Transverse colon (tissue), 4 donors: ENCODE measurements around the gene NRIP3. TPM values are rescaled to one million over a fixed set of nuclear protein-coding genes. Genes with fewer than 3 reads are reported as not detected.

ENCODE experiments used
- DNase-seq: peaks from one replicate; pipeline ENCODE4 v3.0.0-alpha.2; 2019
- H3K27ac ChIP-seq, 4 donors: fragments of 200-600 bp; sonication (generic); 2 replicates each; pipeline ENCODE4 v1.5.1; 2016 to 2018; ENCODE audit warnings: inconsistent platforms in 4 of 4
- H3K27me3 ChIP-seq: fragments of 200-600 bp; sonication (generic); 2 replicates; pipeline ENCODE4 v1.5.1; 2017; ENCODE audit warnings: inconsistent platforms
- H3K36me3 ChIP-seq, 4 donors: fragments of 200-600 bp; sonication (generic); 2 replicates each; pipeline ENCODE4 v1.5.1; 2017 to 2019; ENCODE audit warnings: inconsistent platforms in 4 of 4
- H3K4me1 ChIP-seq, 4 donors: fragments of 200-600 bp; sonication (generic); 2 replicates each; pipeline ENCODE4 v1.5.1; 2017 to 2020; ENCODE audit warnings: inconsistent platforms in 4 of 4
- H3K4me3 ChIP-seq, 4 donors: fragments of 200-600 bp; sonication (generic); 1 replicate in 1 of 4; 2 replicates in 3 of 4; pipeline versions ENCODE4 v1.5.1 to v1.6.1; 2017 to 2019; ENCODE audit warnings: inconsistent platforms in 4 of 4
- H3K9me3 ChIP-seq, 2 donors: fragments of 200-600 bp; sonication (generic); 2 replicates each; pipeline ENCODE4 v1.5.1; 2017 to 2019; ENCODE audit warnings: inconsistent platforms in 2 of 2
- EP300 ChIP-seq: sonication (generic); formaldehyde crosslinking; IDR thresholded peaks from one replicate; pipeline ENCODE4 v1.6.1; 2017; ENCODE audit warnings: antibody characterized with exemption, low read depth
- POLR2A ChIP-seq: fragments of 450-650 bp; IDR thresholded peaks from one replicate; pipeline ENCODE4 v1.6.1; 2016; ENCODE audit warnings: antibody characterized with exemption, mild to moderate bottlenecking, moderate library complexity
- POLR2AphosphoS5 ChIP-seq, 3 donors: sonication (generic); formaldehyde crosslinking; IDR thresholded peaks; one replicate each; pipeline ENCODE4 v1.6.1; 2016; ENCODE audit warnings: antibody characterized with exemption in 3 of 3
- whole genome bisulfite sequencing, 2 donors: methylation state at CpG; one replicate each; pipeline ENCODE4 v1.1.5; 2018; ENCODE audit warnings: low coverage in 1 of 2; 5-methylcytosine and 5-hydroxymethylcytosine counted together
- in situ Hi-C, 4 donors: fragments of 200-750 bp; cut with MboI; loops; one replicate each; pipeline versions ENCODE4 v1.15.0 to v1.15.1; 2017; ENCODE audit warnings: low sequenced_read_pairs in 3 of 4, low pct_ligation_motif_present in 1 of 4, low pct_unique_long_range_greater_than_20kb in 1 of 4
- intact Hi-C: fragments of 100-400 bp; cut with DNase I; formaldehyde crosslinking; loops from one replicate; pipeline ENCODE4 v1.15.1; 2023; ENCODE audit warnings: low total_unique reads
- total RNA-seq, 4 donors: library from RNA; depleted of rRNA; stranded (reverse); fragments of >200 nt; gene quantifications; one replicate each; pipeline ENCODE4 v1.1.0, GENCODE V29; 2016
- TF ChIP-seq, protein P1 (sequence below), 5 experiments: fragments of 200-600 bp in 3 of 5; fragments of 450-650 bp in 2 of 5; sonication (generic) in 3 of 5; IDR thresholded peaks; 1 replicate in 2 of 5; 2 replicates in 3 of 5; pipeline ENCODE4 v1.5.1; 2016 to 2017; ENCODE audit warnings: antibody characterized with exemption in 5 of 5, inconsistent platforms in 3 of 5, mild to moderate bottlenecking in 2 of 5, moderate library complexity in 1 of 5

Gene NRIP3
- total RNA-seq, 4 donors from 2014 or later: 0.82 to 1.9 TPM; not detected in 2

GRCh38 chr11:8956860-8957259, 46.9 kb downstream of the NRIP3 start:
- H3K36me3 ChIP-seq: peaks cover 0 to 39% (median 12%) of the 10 kb centered on the region in 4 donors
- in situ Hi-C loops: loop anchor here in 3 of 4 donors (25.0 kb wide), 1 partner anchor 270 kb away; the partner anchor contains the start of genes RPL27A (in 3 of the 3) and TRIM66 (in 3 of the 3)
- intact Hi-C loops: no loop called here

DNA sequence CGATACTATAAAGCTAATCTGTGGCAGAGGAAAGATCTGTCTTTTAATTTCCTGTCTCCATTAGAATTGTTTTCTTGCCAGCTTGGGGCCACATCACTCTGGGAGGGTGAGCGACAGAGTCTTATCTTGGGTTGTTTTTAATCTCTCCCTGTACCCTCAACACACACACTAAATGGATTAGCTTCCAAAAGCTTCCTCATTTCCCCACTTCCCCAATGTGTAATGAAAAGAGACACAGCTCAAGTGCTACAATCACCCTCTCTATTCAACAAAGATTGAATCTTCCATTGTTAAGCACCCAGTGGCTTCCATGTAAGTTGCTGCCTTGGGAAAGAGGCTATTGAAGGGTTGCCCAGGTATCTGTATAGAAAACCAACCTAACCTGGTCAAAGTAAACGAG, 54.9 kb downstream of the NRIP3 start:
- DNase-seq: no peak
- no peak overlapping the region for H3K27ac ChIP-seq
- H3K4me1 ChIP-seq: no peaks in the 10 kb centered on the region
- TF ChIP-seq, protein P1, sequence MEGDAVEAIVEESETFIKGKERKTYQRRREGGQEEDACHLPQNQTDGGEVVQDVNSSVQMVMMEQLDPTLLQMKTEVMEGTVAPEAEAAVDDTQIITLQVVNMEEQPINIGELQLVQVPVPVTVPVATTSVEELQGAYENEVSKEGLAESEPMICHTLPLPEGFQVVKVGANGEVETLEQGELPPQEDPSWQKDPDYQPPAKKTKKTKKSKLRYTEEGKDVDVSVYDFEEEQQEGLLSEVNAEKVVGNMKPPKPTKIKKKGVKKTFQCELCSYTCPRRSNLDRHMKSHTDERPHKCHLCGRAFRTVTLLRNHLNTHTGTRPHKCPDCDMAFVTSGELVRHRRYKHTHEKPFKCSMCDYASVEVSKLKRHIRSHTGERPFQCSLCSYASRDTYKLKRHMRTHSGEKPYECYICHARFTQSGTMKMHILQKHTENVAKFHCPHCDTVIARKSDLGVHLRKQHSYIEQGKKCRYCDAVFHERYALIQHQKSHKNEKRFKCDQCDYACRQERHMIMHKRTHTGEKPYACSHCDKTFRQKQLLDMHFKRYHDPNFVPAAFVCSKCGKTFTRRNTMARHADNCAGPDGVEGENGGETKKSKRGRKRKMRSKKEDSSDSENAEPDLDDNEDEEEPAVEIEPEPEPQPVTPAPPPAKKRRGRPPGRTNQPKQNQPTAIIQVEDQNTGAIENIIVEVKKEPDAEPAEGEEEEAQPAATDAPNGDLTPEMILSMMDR (IDR thresholded peaks at IDR 0.05): no peak
- TF ChIP-seq POLR2AphosphoS5 (IDR thresholded peaks at IDR 0.05) (no peak), POLR2A (no peak), EP300 (no peak)
- no peaks in the 10 kb centered on the region for H3K9me3 ChIP-seq
- intact Hi-C loops: no loop called here
- H3K27me3 ChIP-seq: no peaks in the 10 kb centered on the region
- H3K36me3 ChIP-seq: peaks cover 0 to 55% (median 18%) of the 10 kb centered on the region in 4 donors
- 74 to 85% methylated on average over 3 of the region's 3 CpGs for WGBS, 2 donors
- H3K4me3 ChIP-seq: no peak overlapping the region
- in situ Hi-C loops: no loop called here

More at GRCh38 chr11:8956860-8957259, 46.9 kb downstream of the NRIP3 start:
- Histone ChIP-seq H3K9me3 (no peaks in the 10 kb centered on the region), H3K27me3 (no peaks in the 10 kb centered on the region), H3K4me1 (peaks cover 3 to 14% (median 8%) of the 10 kb centered on the region in 4 donors), H3K4me3 (no peak overlapping the region), H3K27ac (no peak overlapping the region)
- no peak for DNase-seq
- WGBS, 2 donors: 67 to 77% methylated on average over 2 to 4 of the region's 4 CpGs
- TF ChIP-seq EP300 (no peak), POLR2A (no peak), POLR2AphosphoS5 (IDR thresholded peaks at IDR 0.05) (no peak)
- TF ChIP-seq, protein P1 (IDR thresholded peaks at IDR 0.05): no peak

GRCh38 chr11:8947230-8947943, 56.4 kb downstream of the NRIP3 start:
- WGBS, 2 donors: 73 to 79% methylated on average over 3 to 4 of the region's 4 CpGs
- Histone ChIP-seq H3K36me3 (peaks cover 0 to 43% (median 12%) of the 10 kb centered on the region in 4 donors), H3K4me1 (no peaks in the 10 kb centered on the region), H3K27me3 (no peaks in the 10 kb centered on the region), H3K9me3 (no peaks in the 10 kb centered on the region), H3K27ac (peak overlapping the region in 1 of 4 donors; percentile 9), H3K4me3 (no peak overlapping the region)
- no peak for TF ChIP-seq POLR2AphosphoS5 (IDR thresholded peaks at IDR 0.05)
- TF ChIP-seq POLR2A: no peak
- no peak for TF ChIP-seq EP300
- TF ChIP-seq, protein P1 (IDR thresholded peaks at IDR 0.05): no peak
- DNase-seq: no peak
- intact Hi-C loops (no loop called here), in situ Hi-C loops (no loop called here)

GRCh38 chr11:8942518-8943066, 61.2 kb downstream of the NRIP3 start, which contains the start of gene ASCL3:
ASCL3 (minus strand) TSS chr11:8943016; CDS start chr11:8938161, 4,855 bp downstream.
- intact Hi-C loops: no loop called here
- TF ChIP-seq POLR2A: no peak
- no peak for TF ChIP-seq EP300
- TF ChIP-seq, protein P1 (IDR thresholded peaks at IDR 0.05): no peak
- TF ChIP-seq POLR2AphosphoS5 (IDR thresholded peaks at IDR 0.05): no peak
- H3K27ac ChIP-seq: no peak within 1 kb of the TSS

More at GRCh38 chr11:8942518-8943066, 61.2 kb downstream of the NRIP3 start, which contains the start of gene ASCL3:
- peaks cover 0 to 14% (median 2%) of the 10 kb centered on the region in 4 donors for H3K36me3 ChIP-seq
- DNase-seq: no peak
- no peaks in the 10 kb centered on the region for H3K27me3 ChIP-seq
- no peaks in the 10 kb centered on the region for H3K9me3 ChIP-seq
- no peak within 1 kb of the TSS for H3K4me3 ChIP-seq
- 61 to 74% methylated on average over 5 of the region's 5 CpGs for WGBS, 2 donors
- in situ Hi-C loops: no loop called here
- H3K4me1 ChIP-seq: no peaks in the 10 kb centered on the region
